Measurements from ENCODE around the gene PHB1.
A peak's percentile ranks its signal among the peaks of the same experiment; 100 is the strongest.
"Not testable (repeated sequence)": the region's sequence is repeated elsewhere in the genome, so short reads cannot be mapped to it uniquely, and the experiment has no call there.

Gene PHB1

DNA sequence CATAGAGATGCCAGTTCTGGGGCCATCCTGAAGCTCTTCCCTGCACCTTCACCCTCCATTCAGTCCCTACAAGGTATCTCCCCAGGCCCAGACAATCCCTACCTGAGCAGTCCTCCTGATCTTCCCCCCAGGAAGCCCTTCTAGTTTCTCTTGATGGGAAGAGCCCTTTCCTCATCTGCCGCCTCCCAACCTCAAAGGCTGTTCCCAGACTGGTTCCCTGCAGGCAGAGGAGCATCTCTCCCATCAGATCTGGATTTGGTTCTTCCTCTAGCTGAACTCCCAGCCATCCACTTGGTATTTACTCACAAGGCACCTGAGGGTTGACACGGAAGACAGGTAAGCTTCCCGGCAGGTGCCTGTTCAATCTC, 24.6 kb upstream of the PHB1 start:
- DNase-seq: no peak

DNA sequence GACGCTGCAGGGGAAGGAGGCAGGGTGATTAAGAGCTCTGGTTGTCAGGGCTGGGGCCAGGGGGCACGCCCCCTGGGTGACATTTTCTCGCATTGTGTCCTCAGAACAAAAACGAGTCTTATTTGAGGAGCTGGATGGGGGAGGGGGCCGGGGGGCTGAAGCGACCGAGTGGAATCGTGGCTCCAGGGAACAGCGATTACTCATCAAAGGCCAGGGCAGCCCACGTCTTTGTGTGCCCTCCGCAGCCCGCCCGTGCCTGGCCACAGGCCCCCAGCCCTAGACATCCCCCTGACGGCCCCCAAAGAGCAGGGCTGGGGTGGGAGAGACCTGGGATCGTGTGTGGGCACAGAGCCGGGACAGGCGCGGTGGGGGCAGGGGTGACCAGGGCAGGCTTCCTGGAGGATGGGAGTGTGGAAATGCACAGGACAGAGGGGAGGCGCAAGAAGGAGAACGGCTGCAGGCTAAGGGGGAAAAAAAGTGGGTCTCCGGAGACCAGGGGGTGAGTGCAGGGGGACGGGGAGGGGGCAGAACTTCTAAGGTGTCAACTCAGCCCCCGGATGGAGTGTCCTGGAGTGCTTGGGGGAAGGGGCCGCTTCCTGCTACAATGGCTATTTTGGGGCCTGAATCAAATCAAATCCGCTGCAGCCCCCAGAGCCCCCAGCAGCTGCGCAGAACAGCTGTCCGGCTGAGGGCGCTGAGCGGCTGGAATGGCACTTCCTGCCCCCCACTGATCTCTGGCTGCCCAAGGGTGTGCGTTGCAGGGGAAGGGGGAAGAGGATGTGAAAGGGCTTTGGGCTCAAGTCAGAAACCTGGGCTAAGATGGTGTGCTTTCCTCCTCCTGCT, 24.0 kb upstream of the PHB1 start:
- DNase-seq: no peak

DNA sequence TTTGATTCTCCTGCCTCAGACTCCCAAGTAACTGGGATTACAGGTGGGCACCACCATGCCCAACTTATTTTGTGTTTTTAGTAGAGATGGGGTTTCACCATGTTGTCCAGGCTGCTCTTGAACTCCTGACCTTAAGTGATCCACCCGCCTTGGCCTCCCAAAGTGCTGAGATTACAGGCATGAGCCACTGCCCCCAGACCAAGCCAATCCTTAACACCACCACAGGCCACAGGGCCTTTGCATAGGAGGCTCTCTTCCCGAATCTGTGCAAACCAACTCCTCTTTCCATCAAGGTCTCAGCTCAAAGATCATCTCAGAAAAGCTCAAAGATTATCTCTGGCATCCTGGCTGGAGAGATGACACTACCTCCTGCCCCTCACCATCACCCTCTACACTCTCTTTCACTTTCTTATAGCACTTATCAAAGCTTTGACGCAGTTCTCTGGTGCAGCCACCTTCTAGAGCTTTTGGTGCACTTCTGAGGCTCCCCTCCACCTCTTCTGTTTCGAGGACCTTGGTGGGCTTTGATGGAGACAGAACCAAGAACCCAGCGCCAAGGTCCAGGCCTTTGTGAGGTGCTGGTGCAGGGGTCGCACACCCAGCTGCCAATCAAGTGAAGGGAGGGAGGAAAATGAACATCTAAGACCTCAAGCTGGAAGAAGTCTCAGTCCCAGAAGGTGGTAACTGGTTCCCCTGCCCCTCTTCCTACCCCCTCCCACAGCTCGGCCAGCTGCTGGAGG, 23.2 kb upstream of the PHB1 start:
- DNase-seq: no peak

DNA sequence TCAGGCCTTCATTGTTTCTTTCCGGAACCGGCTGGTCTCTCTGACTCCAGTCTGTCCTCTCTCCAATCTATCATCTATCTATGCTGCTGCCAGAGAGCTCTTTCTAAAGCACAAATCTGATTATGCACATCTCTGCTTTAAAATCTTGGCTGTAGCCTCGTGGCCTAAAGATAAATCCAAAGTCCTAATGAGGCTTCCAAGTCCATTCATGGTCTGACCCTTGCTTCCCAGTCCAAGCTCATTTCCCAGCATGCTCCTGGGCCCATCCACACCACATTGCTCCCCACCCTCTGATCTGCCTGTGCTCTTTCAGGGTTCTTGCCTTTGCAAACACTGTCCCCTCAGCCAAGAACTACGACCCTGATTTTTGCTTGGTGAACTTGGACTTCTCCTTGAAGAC, 21.5 kb upstream of the PHB1 start:
- no peak for DNase-seq

DNA sequence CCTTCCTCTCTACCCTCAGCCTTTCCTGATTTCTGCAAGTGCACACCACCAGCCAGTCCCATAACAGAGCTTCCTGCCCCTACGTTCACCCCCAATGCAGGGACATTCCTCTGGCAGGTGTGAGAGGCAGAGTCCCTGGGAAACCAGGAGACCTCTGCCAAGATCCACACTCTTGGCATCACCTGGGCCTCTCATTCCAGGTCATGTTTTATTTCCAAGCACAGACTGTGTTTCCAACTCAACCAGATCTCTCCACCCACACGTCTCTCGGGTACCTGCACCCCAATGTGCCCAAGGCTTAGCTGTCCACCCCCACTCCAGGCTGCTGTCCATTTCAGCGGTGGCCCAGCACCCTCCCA, 21.0 kb upstream of the PHB1 start:
- no peak for DNase-seq

DNA sequence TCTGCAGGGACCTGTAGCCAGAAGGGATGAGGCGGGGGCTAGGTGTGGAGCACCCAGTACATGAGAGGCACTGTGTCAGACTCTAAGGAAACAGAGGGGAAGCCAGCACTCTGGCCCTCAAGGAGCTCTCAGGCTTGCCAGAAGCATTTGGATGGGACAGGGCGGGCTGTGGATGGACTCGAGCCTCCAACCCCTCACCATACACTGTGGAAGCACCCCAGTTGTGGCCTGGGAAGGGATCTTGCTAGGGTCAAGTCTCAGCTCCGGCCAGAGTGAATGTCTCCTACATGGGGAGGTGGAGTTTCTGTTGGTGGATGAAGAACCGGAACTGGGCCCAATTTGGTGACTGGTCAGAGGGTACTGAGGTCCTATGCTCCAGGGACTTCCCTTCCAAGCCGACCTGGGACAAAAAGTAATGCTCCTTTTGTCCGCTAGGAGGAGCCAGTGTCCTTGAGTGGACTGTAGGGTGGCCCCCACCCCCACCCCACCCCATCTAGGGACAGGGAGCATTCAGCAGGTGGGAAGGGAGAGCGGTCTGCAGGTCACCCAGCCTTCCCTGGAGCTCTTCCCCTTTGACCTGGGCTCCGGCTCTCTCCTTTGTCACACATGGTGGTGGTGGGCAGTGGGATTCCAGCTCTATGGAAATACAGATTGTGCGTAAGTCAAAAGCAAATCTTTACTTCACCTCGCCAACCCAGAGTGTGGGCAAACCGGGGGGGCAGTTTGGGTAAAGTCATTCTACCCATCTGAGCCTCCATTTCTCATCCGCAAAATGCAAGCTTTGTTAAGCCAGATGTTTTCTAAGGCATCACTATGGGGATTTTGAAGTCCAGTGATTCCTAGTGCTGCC, 20.4 kb upstream of the PHB1 start:
- DNase-seq: no peak

DNA sequence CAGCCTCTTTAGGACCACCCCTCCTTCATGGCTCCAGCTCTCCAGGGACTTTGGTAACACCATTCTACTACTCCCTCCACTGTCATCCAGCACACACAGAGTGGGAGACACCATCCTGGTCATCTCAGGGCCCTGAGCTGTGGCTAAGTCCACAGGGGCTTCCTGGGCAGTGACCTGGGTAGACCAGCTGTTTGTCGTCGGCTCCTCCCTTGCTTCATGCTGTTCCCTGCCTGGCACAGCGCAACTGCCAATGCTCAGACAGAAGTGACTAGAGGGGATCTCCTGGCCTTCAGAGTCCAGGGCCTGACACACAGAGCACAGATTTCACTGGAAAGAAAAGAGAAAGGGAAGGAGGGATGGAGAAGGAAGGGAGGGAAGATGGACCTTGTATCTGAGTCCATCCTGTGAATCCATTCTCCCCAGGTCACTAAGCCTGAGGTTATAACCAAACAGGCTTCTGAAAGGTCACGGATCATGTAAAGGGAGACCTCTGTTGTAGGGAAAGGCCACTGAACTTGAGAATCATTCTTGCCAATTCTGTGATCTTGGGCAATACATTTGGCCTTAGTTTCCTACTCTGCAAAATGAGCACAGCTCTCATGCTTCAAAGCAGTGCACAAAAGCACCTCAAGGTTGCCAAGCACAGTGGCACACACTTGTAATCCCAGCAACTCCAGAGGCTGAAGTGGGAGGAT, 18.5 kb upstream of the PHB1 start:
- no peak for DNase-seq

DNA sequence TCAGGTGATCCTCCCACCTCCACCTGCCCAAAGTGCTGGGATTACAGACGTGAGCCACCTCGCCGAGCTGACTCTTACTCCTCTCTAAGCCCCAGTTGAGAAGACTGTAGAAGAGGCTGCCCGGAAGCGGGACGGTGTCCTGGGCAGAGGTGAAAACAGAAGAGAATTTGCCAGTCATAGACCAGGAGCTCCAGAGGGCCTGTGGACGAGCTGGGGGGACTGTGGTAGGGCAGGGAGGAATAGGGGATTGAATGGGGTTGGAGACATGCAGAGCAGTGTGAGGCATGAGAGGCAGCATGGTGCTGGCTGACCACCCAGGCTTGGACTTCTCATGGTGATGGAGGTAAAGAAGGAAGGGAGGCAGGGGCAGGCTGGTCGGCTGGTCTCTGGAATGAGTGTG, 17.1 kb upstream of the PHB1 start:
- no peak for DNase-seq

DNA sequence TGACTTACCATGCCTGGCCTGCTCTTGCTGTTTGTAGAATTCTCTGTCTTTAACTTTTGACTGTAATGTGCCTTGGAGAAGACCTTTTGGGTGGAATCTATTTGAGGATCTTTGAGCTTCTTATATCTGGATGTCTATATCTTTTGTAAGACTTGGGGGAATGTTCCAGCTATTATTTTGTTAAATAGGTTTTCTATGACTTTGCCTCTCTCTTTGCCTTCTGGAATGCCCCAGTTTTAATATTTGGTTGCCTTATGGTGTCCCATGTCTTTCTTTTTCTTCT, 10.3 kb upstream of the PHB1 start:
- no peak for DNase-seq

DNA sequence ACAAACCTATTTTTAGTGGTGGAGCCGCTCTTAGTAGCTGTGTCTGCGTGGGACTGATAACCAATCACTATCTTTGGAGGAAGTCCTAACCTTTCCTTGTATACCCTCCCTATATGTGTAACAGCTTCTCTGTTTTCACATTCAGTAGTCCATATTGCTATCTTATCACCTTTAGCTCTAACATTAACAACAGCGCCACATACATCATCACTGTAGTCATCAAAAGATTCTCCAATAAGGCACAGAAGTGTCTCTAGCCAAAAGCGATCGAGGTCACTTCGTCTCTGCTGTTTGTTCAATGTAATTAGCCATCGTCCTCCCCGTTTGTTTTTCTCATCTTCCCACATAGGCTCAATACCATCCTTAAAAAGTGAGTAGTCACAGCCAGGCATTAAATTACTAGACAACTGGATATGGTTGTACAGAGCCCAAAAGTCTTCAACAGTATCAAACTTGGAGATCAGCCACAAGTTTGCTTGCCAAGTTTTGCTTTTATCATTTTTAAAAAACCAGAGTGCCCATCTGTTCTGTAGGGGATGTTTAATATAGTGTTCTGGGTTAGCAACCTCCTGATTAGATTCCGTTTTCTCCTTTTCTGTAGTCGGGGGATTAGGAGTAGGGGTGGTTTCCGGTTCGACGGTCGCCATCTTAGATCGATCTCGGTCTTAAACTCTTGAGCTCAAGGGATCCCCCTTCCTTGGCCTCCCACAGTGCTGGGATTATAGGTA, 9.8 kb upstream of the PHB1 start:
- not testable (repeated sequence) for DNase-seq

DNA sequence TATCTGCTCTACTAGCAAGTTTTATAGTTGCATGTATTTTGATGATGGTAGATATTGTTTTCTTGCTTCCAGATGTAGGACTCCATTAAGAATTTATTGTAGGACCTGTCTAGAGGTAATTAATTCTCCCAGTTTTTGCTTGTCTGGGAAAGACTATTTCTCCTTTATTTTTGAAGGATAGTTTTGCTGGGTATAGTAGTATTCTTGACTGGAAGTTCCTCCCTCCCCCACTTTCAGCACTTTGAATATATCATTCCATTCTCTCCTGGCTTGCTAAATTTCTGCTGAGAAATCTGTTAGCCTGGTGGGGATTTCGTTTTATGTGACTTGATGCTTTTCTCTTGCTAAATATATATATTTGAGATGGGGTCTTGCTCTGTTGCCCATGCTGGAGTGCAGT, 8.0 kb upstream of the PHB1 start:
- DNase-seq: no peak

DNA sequence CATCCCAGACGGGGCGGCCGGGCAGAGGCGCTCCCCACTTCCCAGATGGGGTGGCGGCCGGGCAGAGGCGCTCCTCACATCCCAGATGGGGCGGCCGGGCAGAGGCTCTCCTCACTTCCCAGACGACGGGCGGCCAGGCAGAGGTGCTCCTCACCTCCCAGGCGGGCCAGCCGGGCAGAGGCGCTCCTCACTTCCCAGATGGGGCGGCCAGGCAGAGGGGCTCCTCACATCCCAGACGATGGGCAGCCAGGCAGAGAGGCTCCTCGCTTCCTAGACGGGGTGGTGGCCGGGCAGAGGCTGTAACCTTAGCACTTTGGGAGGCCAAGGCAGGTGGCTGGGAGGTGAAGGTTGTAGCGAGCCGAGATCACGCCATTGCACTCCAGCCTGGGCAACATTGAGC, 5.1 kb upstream of the PHB1 start:
- DNase-seq: not testable (repeated sequence)

DNA sequence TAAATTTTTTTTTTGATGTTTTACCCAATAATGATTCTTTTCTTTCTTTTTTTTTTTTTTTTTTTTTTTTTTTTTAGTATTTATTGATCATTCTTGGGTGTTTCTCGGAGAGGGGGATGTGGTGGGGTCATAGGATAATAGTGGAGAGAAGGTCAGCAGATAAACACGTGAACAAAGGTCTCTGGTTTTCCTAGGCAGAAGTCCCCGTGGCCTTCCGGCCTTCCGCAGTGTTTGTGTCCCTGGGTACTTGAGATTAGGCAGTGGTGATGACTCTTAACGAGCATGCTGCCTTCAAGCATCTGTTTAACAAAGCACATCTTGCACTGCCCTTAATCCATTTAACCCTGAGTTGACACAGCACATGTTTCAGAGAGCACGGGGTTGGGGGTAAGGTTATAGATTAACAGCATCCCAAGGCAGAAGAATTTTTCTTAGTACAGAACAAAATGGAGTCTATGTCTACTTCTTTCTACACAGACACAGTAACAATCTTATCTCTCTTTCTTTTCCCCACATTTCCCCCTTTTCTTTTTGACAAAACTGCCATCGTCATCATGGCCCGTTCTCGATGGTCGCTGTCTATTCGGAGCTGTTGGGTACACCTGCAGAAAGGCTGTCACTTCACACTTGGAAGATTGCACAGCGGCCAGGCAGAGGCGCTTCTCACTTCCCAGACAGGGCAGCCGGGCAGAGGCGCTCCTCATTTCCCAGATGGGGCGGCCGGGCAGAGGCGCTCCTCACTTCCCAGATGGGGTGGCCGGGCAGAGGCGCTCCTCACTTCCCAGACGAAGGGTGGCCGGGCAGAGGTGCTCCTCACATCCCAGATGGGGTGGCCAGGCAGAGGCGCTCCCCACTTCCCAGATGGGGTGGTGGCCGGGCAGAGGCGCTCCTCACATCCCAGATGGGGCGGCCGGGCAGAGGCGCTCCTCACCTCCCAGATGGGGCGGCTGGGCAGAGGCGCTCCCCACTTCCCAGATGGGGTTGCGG, 4.4 kb upstream of the PHB1 start:
- DNase-seq: not testable (repeated sequence)

DNA sequence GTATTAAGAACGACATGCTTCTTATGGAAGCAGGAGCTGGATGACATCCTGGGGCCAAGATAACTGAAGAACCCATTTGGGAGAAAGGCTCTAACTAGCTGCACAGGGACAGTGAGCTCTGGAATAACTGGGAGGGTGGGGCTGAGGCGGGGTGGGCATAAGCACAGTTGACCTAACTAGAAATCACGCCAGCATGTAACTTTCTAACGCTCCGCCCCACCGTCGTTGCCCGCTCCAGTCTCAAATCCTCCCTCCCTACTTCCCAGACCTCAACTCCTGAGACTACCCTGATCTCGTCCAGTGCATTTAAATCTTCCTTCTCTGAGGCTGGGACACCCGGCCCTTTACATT, 436 bp downstream of the PHB1 start:
- DNase-seq: no peak

DNA sequence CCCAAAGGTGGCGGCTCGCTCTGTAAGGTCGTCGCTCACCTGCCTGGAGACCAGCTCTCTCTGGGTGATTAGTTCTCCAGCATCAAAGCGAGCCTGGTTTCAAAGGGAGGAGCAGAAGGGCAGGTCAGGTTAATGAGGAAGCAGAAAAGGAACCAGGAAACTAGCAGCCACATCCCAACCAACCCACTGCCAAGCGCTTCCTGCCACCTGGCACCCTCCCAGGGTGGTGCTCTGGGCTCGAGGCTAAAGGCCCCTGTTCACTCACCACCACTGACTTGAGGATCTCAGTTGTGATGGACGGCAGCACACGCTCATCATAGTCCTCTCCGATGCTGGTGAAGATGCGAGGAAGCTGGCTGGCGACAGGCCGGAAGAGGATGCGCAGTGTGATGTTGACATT, 5.6 kb downstream of the PHB1 start:
- DNase-seq: peak; percentile 13

DNA sequence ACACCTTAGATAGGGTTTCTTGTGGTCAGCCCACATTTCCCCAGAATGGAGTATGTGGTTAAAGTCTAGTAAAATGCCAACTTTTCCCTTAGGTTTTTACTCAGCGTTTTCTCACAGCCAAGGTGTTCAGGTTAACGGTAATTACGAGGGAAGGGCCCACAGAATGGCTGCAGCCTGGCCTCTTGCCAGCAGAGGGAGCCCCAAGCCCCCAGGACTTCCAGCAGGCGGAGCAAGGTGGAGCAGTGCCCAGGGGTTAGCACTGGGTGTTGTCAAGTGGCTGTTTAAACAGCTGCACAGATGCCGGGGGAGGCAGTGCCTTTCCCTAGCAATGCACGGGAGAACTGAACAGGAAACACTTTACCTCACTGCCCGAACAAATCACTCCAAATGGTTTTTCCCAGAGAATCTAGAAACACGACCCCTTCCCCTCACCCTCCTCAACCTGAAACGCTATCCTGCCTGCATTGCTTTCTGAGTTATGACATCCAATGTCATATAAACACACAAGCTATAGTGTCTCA, 6.6 kb downstream of the PHB1 start:
- DNase-seq: peak; percentile 63

DNA sequence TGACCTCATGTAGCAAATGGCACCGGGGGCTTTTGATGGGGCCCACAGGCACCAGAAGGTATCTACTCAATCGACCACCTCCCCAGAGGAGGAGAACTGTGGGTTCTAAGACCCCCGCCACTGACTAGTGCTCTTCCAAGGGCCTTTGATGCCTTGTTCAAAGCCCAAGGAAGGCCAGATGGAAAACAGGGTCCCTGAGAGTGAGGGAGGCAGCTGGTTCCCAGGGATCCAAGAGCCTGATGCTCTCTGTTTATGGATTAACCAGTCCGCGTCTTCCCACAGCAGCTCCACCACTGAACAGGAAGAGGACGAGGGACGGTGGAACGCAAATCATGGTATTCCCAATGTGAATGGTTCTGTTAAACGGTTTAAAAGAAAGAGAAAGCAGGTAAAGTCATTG, 7.6 kb downstream of the PHB1 start:
- no peak for DNase-seq

DNA sequence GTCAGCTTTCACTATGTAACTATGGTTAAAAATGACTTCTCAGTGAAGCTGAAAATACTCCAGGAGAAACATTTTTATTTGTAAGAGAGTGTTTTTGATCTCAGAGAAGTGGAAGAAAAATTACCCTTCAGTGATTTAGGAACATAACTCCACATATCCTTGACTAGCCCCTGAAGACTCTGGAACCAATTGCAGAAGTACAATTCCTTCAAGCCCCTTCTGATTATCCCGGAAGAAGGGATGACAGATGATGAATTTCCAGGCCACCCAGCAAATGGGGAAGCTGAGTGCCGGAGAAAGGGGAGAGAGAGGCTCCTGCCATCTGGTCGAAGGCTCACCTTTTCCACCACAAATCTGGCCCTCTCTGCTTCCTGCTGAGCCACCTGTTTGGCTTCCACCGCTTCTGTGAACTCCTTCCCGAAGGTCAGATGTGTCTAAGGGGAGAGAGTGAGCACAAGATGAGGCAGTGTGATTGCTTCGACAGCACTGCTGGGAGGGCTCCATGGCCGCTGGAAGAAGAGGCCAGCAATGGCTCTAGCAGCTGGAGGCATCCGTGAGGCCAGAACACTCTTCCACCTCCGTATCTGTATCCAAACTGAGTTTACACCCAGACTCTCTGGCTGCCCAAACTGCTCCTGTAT, 8.1 kb downstream of the PHB1 start:
- DNase-seq: no peak

DNA sequence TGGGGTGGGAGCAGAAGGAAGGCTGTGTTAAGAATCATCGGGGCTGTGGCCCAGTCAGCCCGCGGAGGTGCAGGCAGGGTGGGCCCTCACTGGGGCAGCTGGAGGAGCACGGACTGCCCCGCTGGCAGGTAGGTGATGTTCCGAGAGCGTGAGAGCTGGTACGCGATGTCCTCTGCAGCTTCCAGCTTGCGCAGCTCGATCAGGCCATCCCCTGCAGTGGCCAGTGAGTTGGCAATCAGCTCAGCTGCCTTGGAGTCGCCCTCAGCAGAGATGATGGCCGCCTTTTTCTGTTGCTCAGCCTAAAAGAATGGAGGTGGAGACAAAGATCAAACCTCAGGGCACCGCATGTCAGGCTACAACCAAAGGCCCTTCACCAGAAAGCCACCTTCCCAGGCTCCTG, 9.8 kb downstream of the PHB1 start:
- no peak for DNase-seq

DNA sequence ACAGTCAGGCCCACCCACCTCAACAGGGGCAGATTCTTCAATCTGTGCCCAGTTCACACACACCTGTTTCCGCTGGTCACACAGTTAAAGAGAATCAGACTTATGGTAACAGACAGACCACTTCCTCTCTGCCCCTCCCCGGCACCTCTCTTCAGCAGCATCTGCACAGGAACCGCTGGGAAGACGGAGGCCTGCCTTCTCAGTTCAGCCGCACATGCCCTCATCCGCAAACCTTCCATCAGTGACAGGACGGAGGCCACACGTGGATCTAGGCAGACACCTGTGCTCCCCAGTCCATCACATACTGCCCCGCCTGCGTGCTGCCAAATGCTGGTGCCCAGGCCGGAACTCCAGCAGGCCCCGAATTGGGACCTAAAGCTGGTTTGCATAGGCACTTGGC, 10.3 kb downstream of the PHB1 start:
- no peak for DNase-seq

All from NCI-H2029 treated with DMSO at 0.1 percent for 48 hours (cell line).